Measurements from ENCODE around the gene FXR2.
A peak's percentile ranks its signal among the peaks of the same experiment; 100 is the strongest.
"Not testable (repeated sequence)": the region's sequence is repeated elsewhere in the genome, so short reads cannot be mapped to it uniquely, and the experiment has no call there.

FXR2 gene

GRCh38 chr17:7614425-7615264 is at the start of gene FXR2:
Gene FXR2, minus strand, starts transcription at chr17:7614897. Its CDS starts 365 bp downstream, at chr17:7614532.
- peak; percentile 98 for DNase-seq

DNA sequence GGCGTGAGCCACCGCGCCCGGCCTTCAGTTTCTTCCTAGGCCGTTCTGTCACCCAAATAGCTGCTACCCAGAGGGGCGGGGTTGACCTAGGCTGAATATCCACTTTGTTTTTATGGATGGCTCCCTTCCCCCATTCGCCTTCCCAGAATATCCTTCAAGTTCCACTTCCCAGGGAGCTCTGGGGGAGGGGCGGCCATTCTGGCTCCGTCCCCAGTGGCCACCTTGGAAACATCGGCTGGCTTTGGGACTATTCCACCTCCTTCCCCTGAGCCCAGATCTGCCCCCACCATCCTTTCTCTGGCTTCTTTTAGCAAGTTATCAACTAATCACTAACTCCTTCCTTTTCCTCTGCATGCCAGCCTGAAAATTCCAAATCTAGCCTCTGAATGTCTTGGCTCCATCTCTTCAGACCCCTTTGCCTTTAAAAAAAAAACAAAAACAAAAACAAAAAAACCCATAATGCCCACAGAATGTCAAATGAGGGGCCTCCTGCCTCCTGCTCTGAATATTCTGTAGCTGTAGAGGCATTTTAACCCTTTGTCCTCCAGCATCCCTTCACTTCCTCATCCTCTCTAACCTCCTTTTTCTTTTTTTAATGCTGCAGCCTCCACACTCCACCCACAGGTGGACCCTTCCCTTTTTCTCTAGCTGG is 42.4 kb upstream of the FXR2 start:
- no peak for DNase-seq

DNA sequence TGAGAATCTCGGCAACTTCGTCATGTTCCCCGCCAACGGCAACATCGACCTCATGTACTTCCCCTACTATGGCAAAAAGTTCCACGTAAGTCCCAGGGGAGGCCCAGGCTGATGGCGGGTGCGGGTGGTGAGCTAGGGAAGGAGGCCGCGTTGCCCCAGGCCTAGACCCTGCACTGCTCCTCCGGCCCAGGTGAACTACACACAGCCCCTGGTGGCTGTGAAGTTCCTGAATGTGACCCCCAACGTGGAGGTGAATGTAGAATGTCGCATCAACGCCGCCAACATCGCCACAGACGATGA is 40.8 kb upstream of the FXR2 start:
- no peak for DNase-seq

DNA sequence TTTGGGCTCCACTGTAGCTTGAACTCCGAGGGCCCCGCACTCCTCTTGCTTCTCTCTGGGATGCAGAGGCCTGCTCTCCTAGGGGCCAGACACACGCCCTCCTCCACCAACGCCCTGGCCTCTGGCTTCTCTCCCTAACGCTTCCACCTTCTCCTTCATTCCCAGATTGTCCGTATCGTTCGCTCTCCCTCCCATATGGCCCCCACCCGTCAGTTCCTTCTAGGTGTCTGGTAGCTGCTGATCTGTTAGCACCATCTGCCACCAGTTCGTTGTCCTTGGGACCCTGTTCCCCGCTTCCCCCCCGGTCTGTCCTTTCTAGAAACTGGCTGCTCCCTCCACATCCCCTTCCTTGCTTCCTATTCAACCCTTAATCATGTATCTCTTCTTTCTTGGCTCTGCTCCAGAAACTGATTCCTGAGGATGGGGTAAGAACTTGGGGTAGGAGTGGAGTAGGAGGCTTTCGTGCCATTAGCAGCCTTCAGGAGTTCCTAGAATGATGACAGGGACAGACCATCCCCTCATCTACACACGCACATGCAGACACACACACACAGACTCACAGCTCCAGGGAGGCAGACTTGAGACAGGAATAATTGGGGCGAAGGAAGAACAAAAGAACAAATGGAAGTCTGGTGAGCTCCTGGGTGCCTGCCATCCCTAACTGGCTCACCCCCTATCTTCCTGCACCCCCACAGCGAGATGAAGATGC is 40.3 kb upstream of the FXR2 start:
- peak; percentile 12 for DNase-seq

DNA sequence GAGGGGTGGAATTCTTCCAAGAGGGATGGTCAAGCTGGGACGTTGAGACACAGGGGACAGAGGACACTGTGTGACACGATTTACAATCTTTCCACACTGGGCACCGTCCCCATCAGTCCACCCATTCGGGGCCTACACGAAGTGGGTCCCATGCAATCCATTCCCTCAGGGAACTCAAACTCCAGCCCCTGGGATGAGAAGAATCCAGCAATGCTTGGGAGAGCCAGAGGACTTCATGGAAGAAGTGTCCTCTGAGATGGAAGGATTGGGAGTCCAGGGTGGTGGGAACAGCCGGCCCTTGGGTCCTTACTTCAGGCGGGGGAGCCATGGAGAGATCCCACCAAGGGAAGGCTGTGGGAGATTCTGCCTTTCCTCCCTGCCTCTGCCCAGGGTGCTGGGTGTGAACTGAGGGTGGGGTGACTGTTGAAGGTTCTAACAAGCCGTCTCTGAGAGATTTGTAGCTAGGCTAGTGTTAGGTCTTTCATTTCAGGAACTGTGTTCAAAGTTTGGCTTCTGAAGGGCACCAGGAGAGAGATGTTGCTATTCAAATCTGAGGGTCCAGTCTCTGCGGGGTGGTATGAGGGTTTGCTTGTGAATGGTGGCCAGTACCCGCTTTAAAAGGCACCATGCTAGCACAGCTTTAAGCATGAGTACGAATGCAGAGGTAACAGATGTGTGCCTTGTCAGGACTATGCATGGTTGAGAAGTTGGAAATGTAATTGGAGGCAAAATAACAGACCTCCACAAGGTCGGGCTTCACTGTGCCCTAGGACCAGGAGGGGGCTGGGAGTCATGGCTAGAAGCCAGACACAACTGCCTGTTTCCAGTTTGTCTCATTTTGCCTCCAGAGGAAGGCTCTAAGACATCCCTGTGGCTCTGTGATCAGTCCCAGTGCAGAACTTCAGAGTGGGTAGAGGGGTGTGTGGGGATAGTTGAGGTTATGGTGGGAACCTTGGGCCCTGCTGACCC is 38.0 kb upstream of the FXR2 start:
- no peak for DNase-seq

GRCh38 chr17:7651665-7652387 is 37.1 kb upstream of the FXR2 start:
- peak; percentile 38 for DNase-seq

GRCh38 chr17:7651097-7651664 is 36.5 kb upstream of the FXR2 start:
- DNase-seq, result no peak

GRCh38 chr17:7650509-7651096 is 35.9 kb upstream of the FXR2 start, which contains the start of gene ATP1B2:
Gene ATP1B2, plus strand, starts transcription at chr17:7650926. Its CDS starts 593 bp downstream, at chr17:7651519.
- peak; percentile 75 for DNase-seq

GRCh38 chr17:7647018-7647417 is 32.3 kb upstream of the FXR2 start:
- no peak for DNase-seq

- no peak for DNase-seq
These were observed 31.8 kb upstream of the FXR2 start for GRCh38 chr17:7646457-7646856.

- DNase-seq, result no peak
These were observed 30.1 kb upstream of the FXR2 start for GRCh38 chr17:7644775-7645174.

- DNase-seq, result not testable (repeated sequence)
These were observed 26.9 kb upstream of the FXR2 start for GRCh38 chr17:7641635-7642034.

DNA sequence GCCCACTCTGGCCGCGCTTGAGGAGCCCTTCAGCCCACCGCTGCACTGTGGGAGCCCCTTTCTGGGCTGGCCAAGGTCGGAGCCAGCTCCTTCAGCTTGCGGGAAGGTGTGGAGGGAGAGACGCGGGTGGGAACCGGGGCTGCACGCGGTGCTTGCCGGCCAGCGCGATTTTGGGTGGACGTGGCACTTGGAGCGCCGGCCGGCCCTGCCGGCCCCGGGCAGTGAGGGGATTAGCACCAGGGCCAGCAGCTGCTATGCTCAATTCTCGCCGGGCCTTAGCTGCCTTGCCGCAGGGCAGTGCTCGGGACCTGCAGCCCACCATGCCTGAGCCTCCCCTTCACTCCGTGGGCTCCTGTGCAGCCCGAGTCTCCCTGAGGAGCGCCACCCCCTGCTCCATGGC is 26.1 kb upstream of the FXR2 start:
- no peak for DNase-seq

DNA sequence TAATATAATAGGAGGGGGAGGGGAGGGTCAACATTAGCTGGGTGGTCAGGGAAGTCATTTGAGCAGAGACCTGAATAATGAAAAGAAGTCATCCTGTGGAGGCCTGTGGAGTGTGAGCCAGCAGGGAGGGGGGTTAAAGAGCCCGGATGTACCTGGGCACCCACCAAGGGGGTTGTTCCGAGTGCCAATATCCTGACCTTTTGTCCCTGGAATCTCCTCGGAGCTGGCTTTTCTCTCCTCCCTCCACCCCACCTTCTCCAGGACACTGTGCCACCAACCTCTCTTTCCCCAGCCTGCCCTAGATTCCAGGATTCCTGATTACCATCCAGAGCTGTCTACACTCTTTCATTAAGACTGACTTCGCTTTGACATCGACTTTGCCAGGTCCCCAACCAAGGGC is 21.5 kb upstream of the FXR2 start:
- no peak for DNase-seq

DNA sequence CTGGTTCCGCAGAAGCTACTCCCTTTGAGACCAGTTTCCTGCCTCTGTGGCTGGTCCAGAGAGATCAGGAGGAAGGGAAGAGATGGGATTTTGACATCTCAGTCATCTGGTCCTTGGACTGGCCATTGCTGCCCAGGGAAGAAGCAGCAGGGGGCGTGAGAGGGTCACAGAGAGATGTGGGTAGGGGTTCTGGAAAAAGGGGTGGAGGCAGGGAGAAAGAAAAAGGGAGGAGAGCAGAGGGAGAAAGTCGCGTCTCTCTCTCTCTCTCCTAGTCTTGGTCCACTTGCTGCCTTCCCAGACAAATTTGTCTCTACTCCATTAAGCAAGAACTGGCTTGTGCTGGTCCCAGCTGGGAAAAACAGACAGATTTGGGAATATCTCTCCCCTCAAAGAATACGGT is 19.7 kb upstream of the FXR2 start:
- peak; percentile 12 for DNase-seq

DNA sequence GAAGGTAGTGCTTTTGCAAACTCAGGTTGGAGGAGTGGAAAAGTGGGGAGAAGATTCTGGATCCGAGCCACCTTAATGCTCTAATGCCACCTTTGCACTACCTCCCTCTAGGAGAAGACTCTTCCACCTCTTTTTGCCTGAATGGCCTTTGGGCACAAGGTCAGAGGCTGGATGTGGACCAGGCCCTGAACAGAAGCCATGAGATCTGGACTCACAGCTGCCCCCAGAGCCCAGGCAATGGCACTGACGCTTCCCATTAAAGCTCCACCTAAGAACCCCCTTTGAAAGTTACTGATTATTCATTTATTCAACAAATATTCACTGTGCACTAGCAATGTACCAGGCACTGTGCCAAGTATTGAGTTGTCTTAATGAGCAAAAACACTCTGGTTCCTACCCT is 18.4 kb upstream of the FXR2 start:
- DNase-seq, result no peak

DNA sequence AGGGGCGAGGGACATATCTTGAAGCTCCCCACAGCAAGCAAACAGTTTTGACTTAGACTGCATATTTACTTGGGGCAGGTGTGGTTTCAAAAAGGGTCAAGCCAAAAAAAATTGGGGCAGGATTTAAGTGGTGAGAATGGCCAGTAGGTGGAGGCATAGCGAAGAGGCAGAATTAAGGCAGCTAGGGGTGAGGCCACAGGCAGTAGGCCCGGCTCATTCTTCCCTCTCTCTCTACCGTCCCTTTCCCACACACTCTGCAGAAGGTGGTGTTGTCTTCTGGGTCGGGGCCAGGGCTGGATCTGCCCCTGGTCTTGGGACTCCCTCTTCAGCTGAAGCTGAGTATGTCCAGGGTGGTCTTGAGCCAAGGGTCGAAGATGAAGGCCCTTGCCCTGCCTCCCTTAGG is 17.8 kb upstream of the FXR2 start:
- peak; percentile 49 for DNase-seq

DNA sequence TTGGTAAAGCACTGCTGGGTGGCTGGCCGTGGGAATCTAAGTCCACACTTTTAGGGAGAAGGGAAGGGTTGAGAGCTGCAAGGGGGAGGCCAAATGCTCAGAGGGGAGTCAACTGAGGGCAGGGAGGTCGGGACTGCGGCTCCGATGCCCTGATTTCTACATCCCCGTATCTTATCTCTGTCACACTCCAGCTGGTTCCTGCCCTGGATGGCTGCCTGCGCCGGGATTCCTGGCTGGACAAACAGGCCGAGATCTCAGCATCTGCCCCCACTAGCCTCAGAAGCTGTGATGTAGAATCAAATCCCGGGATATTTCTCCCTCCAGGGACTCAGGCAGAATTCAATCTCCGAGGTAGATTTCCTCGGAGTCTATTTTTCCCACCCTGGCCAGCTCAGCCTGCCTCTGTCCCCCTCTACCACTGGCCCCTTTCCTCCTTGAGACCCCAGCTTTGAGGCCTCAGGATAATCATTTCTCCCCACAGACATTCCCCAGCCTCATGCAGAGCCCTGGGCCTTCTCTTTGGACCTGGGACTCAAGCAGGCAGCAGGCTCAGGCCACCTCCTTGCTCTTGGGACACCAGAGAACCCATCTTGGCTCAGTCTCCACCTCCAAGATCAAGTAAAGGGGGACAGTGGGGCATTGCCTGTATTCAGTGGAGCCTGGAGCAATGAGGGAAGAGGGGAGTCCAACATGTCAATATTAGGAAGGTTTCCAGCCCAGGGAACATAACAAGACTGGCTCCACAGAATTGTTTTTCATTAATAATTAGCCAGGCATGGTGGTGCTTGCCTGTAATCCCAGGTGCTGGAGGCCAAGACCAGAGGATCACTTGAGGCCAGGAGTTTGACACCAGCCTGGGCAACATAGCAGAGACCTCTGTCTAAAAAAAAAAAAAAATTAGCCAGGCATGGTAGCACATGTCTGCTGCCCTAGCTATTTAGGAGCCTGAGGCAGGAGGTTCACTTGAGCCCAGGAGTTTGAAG is 17.0 kb upstream of the FXR2 start:
- no peak for DNase-seq

- DNase-seq, result no peak
These were observed 15.4 kb upstream of the FXR2 start, which contains the start of gene SHBG for GRCh38 chr17:7629939-7630571. Gene SHBG, plus strand, starts transcription at chr17:7630135. Its CDS starts 38 bp downstream, at chr17:7630173.
